Activated T-cell treated with anti-CD3 and anti-CD28 coated beads for 48 hours (primary cell): ENCODE results near the gene MTMR1.

Experiments used
- DNase-seq: peaks from one replicate; pipeline ENCODE4 v3.0.0-alpha.2; 2020; ENCODE audit warnings: low read depth

Gene MTMR1

GRCh38 chrX:150779385-150779784 lies 86.2 kb downstream of the MTMR1 start:
- no peak for DNase-seq

GRCh38 chrX:150781677-150782076 lies 88.5 kb downstream of the MTMR1 start:
- DNase-seq, result no peak

GRCh38 chrX:150790021-150790420 lies 96.8 kb downstream of the MTMR1 start:
- no peak for DNase-seq

GRCh38 chrX:150792949-150793527 lies 99.8 kb downstream of the MTMR1 start:
- no peak for DNase-seq

GRCh38 chrX:150805736-150806135 lies 112.5 kb downstream of the MTMR1 start:
- DNase-seq, result no peak

- DNase-seq, result no peak
Measured at GRCh38 chrX:150806827-150807226, 113.6 kb downstream of the MTMR1 start.

GRCh38 chrX:150813922-150814321 lies 120.7 kb downstream of the MTMR1 start:
- no peak for DNase-seq
